Heart left ventricle (tissue), 13 donors: ENCODE results near the gene C16orf90.

Source experiments
- CTCF ChIP-seq, 12 donors: fragments of 200-600 bp; sonication (generic) in 4 of 12; IDR thresholded peaks; one replicate each; pipeline versions ENCODE4 v1.5.0 to v1.8.0; 2018 to 2022; ENCODE audit warnings: antibody characterized with exemption in 12 of 12, mild to moderate bottlenecking in 5 of 12
- POLR2A ChIP-seq, 2 donors: fragments of 450-650 bp; IDR thresholded peaks; one replicate each; pipeline ENCODE4 v1.6.1; 2017; ENCODE audit warnings: antibody characterized with exemption in 2 of 2, mild to moderate bottlenecking in 2 of 2, moderate library complexity in 2 of 2
- donor health status: ischemic (EF 13 %, LVEDD 7.1; RV severe dilation, severe dysfunction).
- donor health status: DM: no; HTN: yes; CAD: no.
- donor health status: DM: no; HTN: no; CAD: no.
- donor health status: ischemic (EF 25% LVEDD 6.9; RV normal size, moderate dysfunction).
- donor health status: ischemic (EF 25% LVEDD 5.7; RV mildly dilated, moderate dysfunction).
- donor health status: ischemic (EF 35%, LVEDD 5.7; RV mildly dilated, moderate dysfunction).
- donor health status: nonischemic (EF 11% LVEDD 7.7; RV severe dilation, severe dysfunction).
- donor health status: DM: yes; HTN: yes; CAD: no.
- donor health status: PGD.
- donor health status: ischemic (EF 29% LVEDD 5.4; RV normal size, mild dysfunction).
- donor health status: nonischemic (EF 23%, LVEDD 6.1; RV moderate dilation, normal function).

GRCh38 chr16:3475604-3476375, 19.5 kb downstream of the C16orf90 start:
- TF ChIP-seq CTCF (IDR thresholded peaks at IDR 0.05), result no peak
- TF ChIP-seq POLR2A (IDR thresholded peaks at IDR 0.05), result no peak
